H9 (cell line): ENCODE data around the gene ATP1A2. TPM values are rescaled to one million over a fixed set of nuclear protein-coding genes. Genes with fewer than 3 reads are reported as not detected.

ENCODE experiments used
- DNase-seq: peaks from one replicate; pipeline ENCODE4 v3.0.0-alpha.2; 2017
- H2AFZ ChIP-seq: one replicate; pipeline ENCODE4 v1.6.1; 2013; ENCODE audit warnings: mild to moderate bottlenecking, low read length, control low read depth, moderate library complexity
- H2AK5ac ChIP-seq: 2 replicates; pipeline ENCODE4 v1.6.1; 2013; ENCODE audit warnings: low read length, control low read depth, mixed read lengths; ENCODE audit not compliant: insufficient read length
- H2BK120ac ChIP-seq: one replicate; pipeline ENCODE4 v1.6.1; 2013; ENCODE audit warnings: low read depth, mild to moderate bottlenecking, low read length, control low read depth, inconsistent platforms; ENCODE audit not compliant: poor library complexity, severe bottlenecking
- H2BK12ac ChIP-seq: 2 replicates; pipeline ENCODE4 v1.6.1; 2013; ENCODE audit warnings: low read length, control low read depth, mixed read lengths, low read depth; ENCODE audit not compliant: insufficient read length
- H2BK15ac ChIP-seq: 2 replicates; pipeline ENCODE4 v1.6.1; 2013; ENCODE audit warnings: low read depth, low read length, control low read depth
- H2BK20ac ChIP-seq: one replicate; pipeline ENCODE4 v1.6.1; 2013; ENCODE audit warnings: low read depth, mild to moderate bottlenecking, low read length, control low read depth, inconsistent platforms; ENCODE audit not compliant: poor library complexity, severe bottlenecking
- H2BK5ac ChIP-seq: 2 replicates; pipeline ENCODE4 v1.6.1; 2013; ENCODE audit warnings: low read length, control low read depth, mixed read lengths; ENCODE audit not compliant: insufficient read length
- H3K14ac ChIP-seq: 2 replicates; pipeline ENCODE4 v1.6.1; 2013; ENCODE audit warnings: low read length, control low read depth; ENCODE audit not compliant: insufficient read depth
- H3K18ac ChIP-seq: 2 replicates; pipeline ENCODE4 v1.6.1; 2013; ENCODE audit warnings: low read depth, mild to moderate bottlenecking, mixed read lengths, low read length, control low read depth; ENCODE audit not compliant: insufficient read length
- H3K23ac ChIP-seq: 2 replicates; pipeline ENCODE4 v1.6.1; 2013; ENCODE audit warnings: low read length, control low read depth, mixed read lengths, low read depth; ENCODE audit not compliant: insufficient read length
- H3K23me2 ChIP-seq: 2 replicates; pipeline ENCODE4 v1.6.1; 2013; ENCODE audit warnings: low read depth, mild to moderate bottlenecking, mixed read lengths, low read length, control low read depth; ENCODE audit not compliant: insufficient read length, poor library complexity, severe bottlenecking
- H3K27ac ChIP-seq: 2 replicates; pipeline ENCODE4 v1.5.1; 2013; ENCODE audit warnings: low read length, control low read depth, mixed read lengths, low read depth; ENCODE audit not compliant: insufficient read length
- H3K27me3 ChIP-seq: 2 replicates; pipeline ENCODE4 v1.6.1; 2013; ENCODE audit warnings: low read length, control low read depth, inconsistent platforms; ENCODE audit not compliant: insufficient read depth
- H3K4ac ChIP-seq: 2 replicates; pipeline ENCODE4 v1.6.1; 2013; ENCODE audit warnings: low read depth, mild to moderate bottlenecking, control low read depth, inconsistent platforms, low read length, moderate library complexity
- H3K4me1 ChIP-seq: 2 replicates; pipeline ENCODE4 v1.6.1; 2013; ENCODE audit warnings: low read length, control low read depth, inconsistent platforms; ENCODE audit not compliant: insufficient read depth
- H3K4me2 ChIP-seq: 2 replicates; pipeline ENCODE4 v1.6.1; 2013; ENCODE audit warnings: low read length, control low read depth, mixed read lengths; ENCODE audit not compliant: insufficient read length, insufficient read depth
- H3K56ac ChIP-seq: 2 replicates; pipeline ENCODE4 v1.6.1; 2013; ENCODE audit warnings: low read depth, mild to moderate bottlenecking, mixed read lengths, low read length, control low read depth; ENCODE audit not compliant: insufficient read length
- H3K79me1 ChIP-seq: 2 replicates; pipeline ENCODE4 v1.6.1; 2013; ENCODE audit warnings: low read depth, mild to moderate bottlenecking, moderate library complexity, low read length, control low read depth, inconsistent platforms; ENCODE audit not compliant: insufficient read depth, poor library complexity, severe bottlenecking
- H3K79me2 ChIP-seq: 2 replicates; pipeline ENCODE4 v1.6.1; 2013; ENCODE audit warnings: low read length, control low read depth, inconsistent platforms; ENCODE audit not compliant: insufficient read depth
- H3K9ac ChIP-seq: 2 replicates; pipeline ENCODE4 v1.6.1; 2013; ENCODE audit warnings: low read length, control low read depth, mixed read lengths; ENCODE audit not compliant: insufficient read length; ENCODE audit errors: extremely low read depth
- H3K9me3 ChIP-seq: one replicate; pipeline ENCODE4 v1.6.1; 2013; ENCODE audit warnings: low read depth, low read length, inconsistent platforms; ENCODE audit not compliant: control insufficient read depth
- H3T11ph ChIP-seq: one replicate; pipeline ENCODE4 v1.6.1; 2013; ENCODE audit warnings: mild to moderate bottlenecking, low read length, control low read depth, inconsistent platforms
- H4K20me1 ChIP-seq: one replicate; pipeline ENCODE4 v1.6.1; 2013; ENCODE audit not compliant: control insufficient read depth, insufficient read length, insufficient read depth
- H4K5ac ChIP-seq: 2 replicates; pipeline ENCODE4 v1.6.1; 2013; ENCODE audit warnings: low read depth, mild to moderate bottlenecking, mixed read lengths, low read length, control low read depth; ENCODE audit not compliant: insufficient read length
- H4K8ac ChIP-seq: replicated peaks from 2 replicates; pipeline ENCODE4 v1.6.1; 2013; ENCODE audit warnings: low read length, control low read depth, mixed read lengths, low read depth; ENCODE audit not compliant: insufficient read length
- H4K91ac ChIP-seq: 2 replicates; pipeline ENCODE4 v1.6.1; 2013; ENCODE audit warnings: low read depth, mild to moderate bottlenecking, moderate library complexity, mixed read lengths, low read length, control low read depth; ENCODE audit not compliant: insufficient read length
- H3K27ac Mint-ChIP-seq, 3 experiments: 2 replicates in 2 of 3; 3 replicates in 1 of 3; pipeline ENCODE4 v1.8.0; 2020 to 2021; ENCODE audit warnings: mixed read lengths in 3 of 3, mild to moderate bottlenecking in 1 of 3, moderate library complexity in 1 of 3
- H3K27me3 Mint-ChIP-seq: 2 replicates; pipeline ENCODE4 v1.8.0; 2021; ENCODE audit warnings: low read depth, mild to moderate bottlenecking, moderate library complexity, mixed read lengths
- H3K36me3 Mint-ChIP-seq, 3 experiments: 2 replicates in 2 of 3; 3 replicates in 1 of 3; pipeline ENCODE4 v1.8.0; 2020 to 2021; ENCODE audit warnings: low read depth in 3 of 3, mixed read lengths in 3 of 3; ENCODE audit not compliant: insufficient read depth in 1 of 3
- H3K4me1 Mint-ChIP-seq, 2 experiments: 2 replicates each; pipeline ENCODE4 v1.8.0; 2020; ENCODE audit warnings: mixed read lengths in 2 of 2
- H3K4me3 Mint-ChIP-seq, 2 experiments: 2 replicates in 1 of 2; 3 replicates in 1 of 2; pipeline ENCODE4 v1.8.0; 2020 to 2021; ENCODE audit warnings: mild to moderate bottlenecking in 2 of 2, mixed read lengths in 2 of 2, moderate library complexity in 1 of 2
- H3K9me3 Mint-ChIP-seq, 2 experiments: 2 replicates in 1 of 2; 3 replicates in 1 of 2; pipeline ENCODE4 v1.8.0; 2020; ENCODE audit warnings: mild to moderate bottlenecking in 2 of 2, mixed read lengths in 2 of 2, moderate library complexity in 1 of 2
- WGBS: extraction: QIAGEN DNeasy Blood & Tissue Kit; methylation state at CpG from one replicate; pipeline ENCODE4 v1.1.7; 2013; ENCODE audit warnings: missing lambda C conversion rate, low lambda C conversion rate, mixed read lengths; ENCODE audit not compliant: insufficient read length; ENCODE audit errors: extremely low coverage; 5-methylcytosine and 5-hydroxymethylcytosine counted together
- total RNA-seq: library from RNA; stranded (reverse); gene quantifications from 2 replicates; pipeline ENCODE4 v1.2.1, GENCODE V29; 2021
- TF ChIP-seq, protein P1 (sequence below): fragments of 200-600 bp; sonication (generic); conservative IDR thresholded peaks from 3 replicates; pipeline ENCODE4 v1.8.0; 2021; ENCODE audit warnings: antibody characterized with exemption, mild to moderate bottlenecking

Gene ATP1A2
- total RNA-seq, 1 experiment from 2014 or later: 3.0 TPM

DNA sequence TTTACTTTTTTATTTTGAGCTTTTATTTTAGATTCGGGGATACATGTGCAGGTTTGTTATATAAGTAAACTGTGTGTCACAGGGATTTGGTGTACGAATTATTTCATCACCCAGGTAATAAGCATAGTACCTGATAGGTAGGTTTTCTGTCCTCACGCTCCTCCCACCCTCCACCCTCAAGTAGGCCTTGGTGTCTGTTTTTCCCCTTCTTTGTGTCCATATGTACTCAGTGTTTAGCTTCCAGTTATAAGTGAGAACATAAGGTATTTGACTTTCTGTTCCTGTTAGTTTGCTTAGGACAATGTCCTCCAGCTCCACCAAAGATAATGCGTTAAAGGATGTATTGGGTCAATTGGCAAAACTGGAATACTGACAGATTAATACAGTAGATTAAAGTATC lies 41.6 kb downstream of the ATP1A2 start:
- Histone ChIP-seq H2AFZ (no peak overlapping the region), H3K4me2 (no peak overlapping the region), H3T11ph (no peak overlapping the region), H4K20me1 (no peaks in the 10 kb centered on the region), H4K91ac (no peak overlapping the region), H3K23ac (no peak overlapping the region), H3K14ac (no peak overlapping the region), H3K79me2 (no peaks in the 10 kb centered on the region), H2BK12ac (no peak overlapping the region), H3K23me2 (no peaks in the 10 kb centered on the region), H3K79me1 (no peaks in the 10 kb centered on the region), H3K9me3 (no peaks in the 10 kb centered on the region), H3K56ac (no peak overlapping the region), H3K4me1 (no peaks in the 10 kb centered on the region), H3K4ac (no peak overlapping the region), H3K18ac (no peak overlapping the region), H3K27ac (no peak overlapping the region), H2BK20ac (no peak overlapping the region), H2BK15ac (no peak overlapping the region), H2AK5ac (no peak overlapping the region), H2BK120ac (no peak overlapping the region), H4K8ac (no peak overlapping the region), H4K5ac (no peak overlapping the region), H3K9ac (no peak overlapping the region), H2BK5ac (no peak overlapping the region), H3K27me3 (no peaks in the 10 kb centered on the region)
- TF ChIP-seq, protein P1, sequence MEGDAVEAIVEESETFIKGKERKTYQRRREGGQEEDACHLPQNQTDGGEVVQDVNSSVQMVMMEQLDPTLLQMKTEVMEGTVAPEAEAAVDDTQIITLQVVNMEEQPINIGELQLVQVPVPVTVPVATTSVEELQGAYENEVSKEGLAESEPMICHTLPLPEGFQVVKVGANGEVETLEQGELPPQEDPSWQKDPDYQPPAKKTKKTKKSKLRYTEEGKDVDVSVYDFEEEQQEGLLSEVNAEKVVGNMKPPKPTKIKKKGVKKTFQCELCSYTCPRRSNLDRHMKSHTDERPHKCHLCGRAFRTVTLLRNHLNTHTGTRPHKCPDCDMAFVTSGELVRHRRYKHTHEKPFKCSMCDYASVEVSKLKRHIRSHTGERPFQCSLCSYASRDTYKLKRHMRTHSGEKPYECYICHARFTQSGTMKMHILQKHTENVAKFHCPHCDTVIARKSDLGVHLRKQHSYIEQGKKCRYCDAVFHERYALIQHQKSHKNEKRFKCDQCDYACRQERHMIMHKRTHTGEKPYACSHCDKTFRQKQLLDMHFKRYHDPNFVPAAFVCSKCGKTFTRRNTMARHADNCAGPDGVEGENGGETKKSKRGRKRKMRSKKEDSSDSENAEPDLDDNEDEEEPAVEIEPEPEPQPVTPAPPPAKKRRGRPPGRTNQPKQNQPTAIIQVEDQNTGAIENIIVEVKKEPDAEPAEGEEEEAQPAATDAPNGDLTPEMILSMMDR: no peak
- no peak for DNase-seq
- no peaks in the 10 kb centered on the region for H3K36me3 Mint-ChIP-seq
- peaks cover 2% of the 10 kb centered on the region; the same call in 1 of the 2 replicates for H3K27me3 Mint-ChIP-seq
- WGBS: no CpG with 5 or more reads among the region's 4 CpGs
- no peak overlapping the region for H3K27ac Mint-ChIP-seq
- H3K4me1 Mint-ChIP-seq: peaks cover 0 to 1% of the 10 kb centered on the region in 2 experiments; a peak in 1 of 4 replicates
- H3K9me3 Mint-ChIP-seq: no peaks in the 10 kb centered on the region
- H3K4me3 Mint-ChIP-seq: no peak overlapping the region
